LNCAP (cell line): Measurements from ENCODE around the gene WNT3.

Experiments
- TF ChIP-seq, protein P1 (sequence below): fragments of 450-650 bp; IDR thresholded peaks from 2 replicates; pipeline ENCODE4 v1.5.1; 2017; ENCODE audit warnings: mild to moderate bottlenecking

WNT3 gene

DNA sequence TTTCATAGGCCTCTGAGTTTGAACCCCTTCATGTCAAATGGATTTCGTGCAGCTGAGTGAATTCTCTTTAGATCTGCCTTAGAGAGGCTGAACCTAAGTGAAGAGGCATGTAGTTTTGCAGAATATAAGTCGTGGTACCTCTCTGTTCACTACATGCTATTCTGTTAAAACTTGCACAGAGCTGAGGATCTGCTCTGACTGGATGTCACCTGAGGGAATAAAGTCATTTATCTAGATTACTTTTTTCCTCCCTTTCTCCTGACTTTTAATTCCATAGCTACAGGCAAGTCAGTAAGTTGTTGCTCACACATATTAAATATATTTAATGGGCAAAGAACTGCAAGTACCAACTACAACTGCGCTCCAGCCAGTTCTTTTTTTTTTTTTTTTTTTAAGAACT is 64.7 kb downstream of the WNT3 start:
- TF ChIP-seq, protein P1, sequence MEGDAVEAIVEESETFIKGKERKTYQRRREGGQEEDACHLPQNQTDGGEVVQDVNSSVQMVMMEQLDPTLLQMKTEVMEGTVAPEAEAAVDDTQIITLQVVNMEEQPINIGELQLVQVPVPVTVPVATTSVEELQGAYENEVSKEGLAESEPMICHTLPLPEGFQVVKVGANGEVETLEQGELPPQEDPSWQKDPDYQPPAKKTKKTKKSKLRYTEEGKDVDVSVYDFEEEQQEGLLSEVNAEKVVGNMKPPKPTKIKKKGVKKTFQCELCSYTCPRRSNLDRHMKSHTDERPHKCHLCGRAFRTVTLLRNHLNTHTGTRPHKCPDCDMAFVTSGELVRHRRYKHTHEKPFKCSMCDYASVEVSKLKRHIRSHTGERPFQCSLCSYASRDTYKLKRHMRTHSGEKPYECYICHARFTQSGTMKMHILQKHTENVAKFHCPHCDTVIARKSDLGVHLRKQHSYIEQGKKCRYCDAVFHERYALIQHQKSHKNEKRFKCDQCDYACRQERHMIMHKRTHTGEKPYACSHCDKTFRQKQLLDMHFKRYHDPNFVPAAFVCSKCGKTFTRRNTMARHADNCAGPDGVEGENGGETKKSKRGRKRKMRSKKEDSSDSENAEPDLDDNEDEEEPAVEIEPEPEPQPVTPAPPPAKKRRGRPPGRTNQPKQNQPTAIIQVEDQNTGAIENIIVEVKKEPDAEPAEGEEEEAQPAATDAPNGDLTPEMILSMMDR, result no peak

- TF ChIP-seq, protein P1, result no peak
Measured at GRCh38 chr17:46751425-46751824, 67.1 kb downstream of the WNT3 start.

GRCh38 chr17:46745376-46745775 is 73.1 kb downstream of the WNT3 start:
- TF ChIP-seq, protein P1, result no peak

DNA sequence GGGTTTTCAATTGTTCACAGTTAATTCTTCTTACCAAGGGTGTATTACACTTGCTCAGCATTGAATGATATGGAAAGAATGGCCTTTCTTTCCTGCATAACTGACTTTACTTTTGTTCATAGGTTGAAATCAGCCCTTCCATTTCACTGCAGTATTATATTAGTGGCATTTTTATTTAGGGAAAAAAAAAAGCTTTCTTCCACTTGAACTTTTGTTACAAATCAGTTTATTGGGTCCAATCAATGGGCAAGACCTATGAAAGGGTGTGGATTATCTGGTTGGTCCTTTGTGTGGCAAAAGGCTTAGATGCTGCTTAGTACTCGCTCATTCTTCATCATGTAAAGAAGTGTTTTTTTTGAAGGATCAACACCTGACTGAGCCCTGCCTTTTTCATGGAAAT is 74.1 kb downstream of the WNT3 start:
- TF ChIP-seq, protein P1, result no peak

DNA sequence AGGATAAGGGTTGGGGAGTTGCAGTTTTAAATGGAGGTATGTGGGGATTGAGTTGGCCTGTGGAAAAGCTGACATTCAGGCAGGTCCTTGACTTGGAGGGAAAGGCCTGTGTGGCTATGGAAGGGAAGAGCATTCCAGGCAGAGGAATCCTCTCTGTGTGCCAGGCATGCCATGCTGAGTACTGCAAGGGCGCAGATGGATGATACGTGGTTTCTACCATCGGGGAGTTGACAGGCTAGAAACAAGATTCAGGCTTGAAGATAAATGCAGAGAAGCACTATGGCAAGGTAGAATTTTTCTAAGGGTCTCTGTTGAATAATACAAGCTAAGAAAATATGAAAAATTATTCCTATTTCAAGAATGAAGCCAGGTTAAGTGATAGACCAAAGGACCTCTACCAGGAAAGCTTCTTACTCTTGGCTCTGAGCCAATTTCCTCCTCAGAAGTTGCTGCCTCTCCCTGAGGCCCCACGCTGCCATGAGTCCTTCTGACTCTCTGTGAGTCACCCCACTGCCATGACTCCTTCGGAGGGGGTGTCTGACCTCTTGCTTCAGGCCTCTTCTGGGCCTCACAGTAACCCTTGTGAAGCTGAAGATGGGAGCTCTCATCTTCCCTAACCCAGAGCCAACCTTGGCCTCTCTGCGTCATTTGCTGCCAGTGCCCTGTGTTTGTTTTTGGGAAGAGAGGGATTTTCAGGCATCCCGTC is 75.8 kb downstream of the WNT3 start:
- TF ChIP-seq, protein P1, result no peak

GRCh38 chr17:46741122-46741730 is 77.3 kb downstream of the WNT3 start:
- TF ChIP-seq, protein P1, result no peak

GRCh38 chr17:46739982-46740381 is 78.5 kb downstream of the WNT3 start:
- TF ChIP-seq, protein P1, result no peak
